ENCODE measurements around the gene CKS1B. TPM values are rescaled to one million over a fixed set of nuclear protein-coding genes. Genes with fewer than 3 reads are reported as not detected.

CKS1B gene
- total RNA-seq, 6 experiments from 2014 or later, result 52.7 to 111 (median 98.8) TPM

GRCh38 chr1:154959426-154959780, 15.1 kb upstream of the CKS1B start:
- TF ChIP-seq CTCF (IDR thresholded peaks at IDR 0.05), result no peak
- no peak overlapping the region for H3K27ac Mint-ChIP-seq
- no peaks in the 10 kb centered on the region for H3K9me3 Mint-ChIP-seq
- H3K4me1 Mint-ChIP-seq (ENCODE audit: low read depth), result peaks cover 64% of the 10 kb centered on the region
- H3K4me3 Mint-ChIP-seq, result no peak overlapping the region; the same call in 1 of the 2 replicates
- H3K36me3 Mint-ChIP-seq (ENCODE audit: low read depth), result peaks cover 15% of the 10 kb centered on the region
- DNase-seq, result no peak
- H3K27me3 Mint-ChIP-seq (ENCODE audit: insufficient read depth), result peaks cover 13% of the 10 kb centered on the region

- H3K4me3 Mint-ChIP-seq, result peak overlapping the region; percentile 94
- H3K9me3 Mint-ChIP-seq, result no peaks in the 10 kb centered on the region
- peaks cover 9% of the 10 kb centered on the region; the same call in 1 of the 2 replicates for H3K27me3 Mint-ChIP-seq (ENCODE audit: insufficient read depth)
- peak overlapping the region; percentile 81 for H3K27ac Mint-ChIP-seq
- peaks cover 65% of the 10 kb centered on the region for H3K4me1 Mint-ChIP-seq (ENCODE audit: low read depth)
- H3K36me3 Mint-ChIP-seq (ENCODE audit: low read depth), result peaks cover 22% of the 10 kb centered on the region
- no peak for DNase-seq
- TF ChIP-seq CTCF (IDR thresholded peaks at IDR 0.05), result no peak
Measured at GRCh38 chr1:154960446-154961136, 13.9 kb upstream of the CKS1B start.

GRCh38 chr1:154961207-154962155, 13.0 kb upstream of the CKS1B start, which contains the start of gene PYGO2:
Gene PYGO2 (minus strand): TSS chr1:154961782. CDS start chr1:154961576, 206 bp downstream.
- Mint-ChIP-seq H3K9me3 (no peaks in the 10 kb centered on the region), H3K4me1 (ENCODE audit: low read depth) (peaks cover 57% of the 10 kb centered on the region), H3K27ac (peak within 1 kb of the TSS; percentile 89), H3K4me3 (peak within 1 kb of the TSS; percentile 94), H3K36me3 (ENCODE audit: low read depth) (peaks cover 24% of the 10 kb centered on the region), H3K27me3 (ENCODE audit: insufficient read depth) (peaks cover 9% of the 10 kb centered on the region; the same call in 1 of the 2 replicates)
- TF ChIP-seq CTCF (IDR thresholded peaks at IDR 0.05), result peak; percentile 77
- DNase-seq, result peak; percentile 70

- no peaks in the 10 kb centered on the region for H3K9me3 Mint-ChIP-seq
- peak overlapping the region; percentile 85 for H3K4me3 Mint-ChIP-seq
- peaks cover 9% of the 10 kb centered on the region for H3K27me3 Mint-ChIP-seq (ENCODE audit: insufficient read depth)
- peak overlapping the region; percentile 89 for H3K27ac Mint-ChIP-seq
- peak; percentile 16 for TF ChIP-seq CTCF (IDR thresholded peaks at IDR 0.05)
- H3K36me3 Mint-ChIP-seq (ENCODE audit: low read depth), result peaks cover 24% of the 10 kb centered on the region
- peaks cover 53% of the 10 kb centered on the region for H3K4me1 Mint-ChIP-seq (ENCODE audit: low read depth)
- no peak for DNase-seq
Measured at GRCh38 chr1:154962156-154962749, 12.2 kb upstream of the CKS1B start.

GRCh38 chr1:154962795-154963330, 11.6 kb upstream of the CKS1B start:
- DNase-seq, result no peak
- H3K36me3 Mint-ChIP-seq (ENCODE audit: low read depth), result peaks cover 26% of the 10 kb centered on the region
- H3K4me1 Mint-ChIP-seq (ENCODE audit: low read depth), result peaks cover 54% of the 10 kb centered on the region
- peak overlapping the region; percentile 89 for H3K27ac Mint-ChIP-seq
- peak overlapping the region; percentile 85 for H3K4me3 Mint-ChIP-seq
- TF ChIP-seq CTCF (IDR thresholded peaks at IDR 0.05), result no peak
- peaks cover 9% of the 10 kb centered on the region for H3K27me3 Mint-ChIP-seq (ENCODE audit: insufficient read depth)
- H3K9me3 Mint-ChIP-seq, result no peaks in the 10 kb centered on the region

Data from HFFc6 (cell line).